PC-9 (cell line): ENCODE results near the gene SIGLEC6.

Source experiments
- CTCF ChIP-seq: fragments of 200-600 bp; sonication (generic); conservative IDR thresholded peaks from 2 replicates; pipeline ENCODE4 v1.6.1; 2017; ENCODE audit warnings: mixed run types, antibody characterized with exemption, mild to moderate bottlenecking, moderate library complexity
- EZH2 ChIP-seq: fragments of 200-600 bp; sonication (generic); IDR thresholded peaks from 2 replicates; pipeline ENCODE4 v1.8.0; 2017; ENCODE audit warnings: antibody characterized with exemption, low read depth

DNA sequence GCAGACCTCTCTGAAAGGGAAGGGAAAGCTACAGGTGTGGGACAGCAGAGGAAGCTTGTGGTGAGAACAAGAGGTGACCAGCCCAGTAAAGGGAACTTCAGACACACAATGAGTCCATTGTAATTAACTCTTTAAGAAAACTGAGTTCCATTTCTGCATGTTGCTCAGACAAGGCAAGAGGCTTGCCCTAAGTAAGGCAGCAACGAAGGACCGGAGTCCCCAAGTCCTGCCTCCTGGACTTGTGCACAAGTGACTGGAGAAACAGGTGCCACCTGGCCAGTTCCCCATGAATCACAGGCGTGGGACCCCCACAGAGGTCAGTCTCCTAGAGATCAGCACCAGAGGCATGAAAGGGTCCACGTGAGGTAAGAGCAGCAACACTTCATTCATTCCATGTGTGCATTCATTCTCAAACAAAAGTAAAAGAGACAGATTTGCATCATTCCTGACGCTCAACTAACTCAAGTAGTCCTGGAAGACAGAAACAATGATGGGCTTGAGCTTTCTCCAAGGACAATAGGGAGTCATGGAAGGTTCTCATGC is 14.7 kb upstream of the SIGLEC6 start:
- no peak for TF ChIP-seq CTCF
- TF ChIP-seq EZH2: no peak
